HG03196 (cell line): ENCODE data around the gene MRPL23.

Source experiments
- ATAC-seq: cut with Tn5 transposase; IDR thresholded peaks from one replicate; pipeline ENCODE4 v1.9.1; 2021; ENCODE audit not compliant: unreplicated experiment

Gene MRPL23

GRCh38 chr11:1988667-1989317, 41.7 kb downstream of the MRPL23 start:
- ATAC-seq = no peak

- ATAC-seq = no peak
These were observed 42.8 kb downstream of the MRPL23 start for GRCh38 chr11:1989953-1990352.

DNA sequence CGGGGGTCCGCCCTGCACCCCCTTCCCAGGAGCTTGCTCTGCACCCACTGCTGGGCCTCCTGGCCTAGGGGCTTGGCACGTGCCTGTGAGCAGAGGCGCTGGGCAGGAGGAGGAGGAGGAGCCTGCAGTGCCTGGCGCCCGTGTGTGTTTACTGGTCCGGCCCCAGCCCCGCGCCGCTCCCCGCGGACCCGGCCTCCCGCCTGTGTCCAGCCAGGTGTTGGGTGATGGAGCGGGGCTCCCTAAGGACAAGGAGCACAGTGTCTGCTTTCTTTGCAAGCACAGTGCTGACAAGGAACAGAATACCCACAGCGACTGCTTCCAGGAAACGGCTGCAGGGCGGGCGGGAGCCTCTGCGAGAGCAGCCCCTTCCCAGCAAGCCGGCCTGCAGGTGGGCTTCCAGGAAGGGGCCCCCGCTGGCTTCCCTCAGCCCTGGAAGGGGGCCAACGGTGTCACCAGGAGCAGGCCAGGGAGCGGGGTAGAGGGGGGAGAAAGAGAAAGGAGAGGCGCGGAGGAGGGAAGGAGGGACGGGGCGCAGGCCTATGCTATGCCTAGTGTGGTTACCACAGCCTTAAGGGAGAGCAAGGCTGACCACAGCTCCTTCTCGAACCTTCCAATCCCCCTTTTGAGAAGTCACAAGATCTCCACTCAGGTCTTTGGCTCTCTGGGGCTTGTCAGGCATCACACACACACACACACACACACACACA, 43.9 kb downstream of the MRPL23 start:
- ATAC-seq = no peak

GRCh38 chr11:1992111-1992510, 45.0 kb downstream of the MRPL23 start:
- no peak for ATAC-seq

DNA sequence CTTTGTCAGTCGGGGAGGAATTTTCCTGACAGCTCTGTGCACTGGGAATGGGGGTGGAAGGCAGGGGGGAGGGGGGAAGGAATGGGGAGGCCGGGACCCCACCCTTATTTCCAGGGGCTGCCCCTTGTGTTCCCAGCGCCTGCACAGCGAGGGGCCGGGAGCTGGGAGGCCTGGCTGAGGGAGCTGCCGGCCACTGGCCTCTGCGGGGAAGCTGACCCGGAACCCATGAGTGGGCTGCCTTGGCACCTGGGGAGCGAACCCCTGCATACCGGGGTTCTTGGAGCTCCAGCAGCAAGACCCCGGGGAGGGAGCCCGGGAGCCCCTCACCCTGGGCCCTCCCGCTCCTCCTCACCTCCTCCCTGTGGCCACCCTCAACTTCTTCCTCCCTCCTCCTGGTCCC, 47.0 kb downstream of the MRPL23 start:
- ATAC-seq = no peak

DNA sequence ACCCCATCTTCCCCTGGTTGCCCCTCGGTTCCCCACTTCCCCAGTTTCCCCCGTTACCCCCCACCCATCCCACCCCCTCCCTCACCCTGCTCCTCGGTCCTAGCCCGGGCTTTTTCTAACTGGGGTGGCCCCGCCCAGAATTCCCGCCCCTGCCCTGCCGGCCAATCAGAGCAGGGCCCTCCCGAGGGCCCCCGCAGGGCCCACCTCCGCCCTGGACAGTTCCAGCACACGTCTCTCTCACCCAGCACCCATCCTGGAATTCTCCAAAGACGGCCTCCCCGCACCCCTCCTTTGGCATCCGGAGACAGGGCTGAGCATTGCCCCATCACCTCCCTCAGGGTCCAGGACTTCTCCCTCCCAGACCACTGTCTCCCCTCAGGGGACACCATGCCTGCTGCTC, 50.6 kb downstream of the MRPL23 start, which contains the start of gene H19:
Gene H19, minus strand, starts transcription at position 88 of the 400 bp plus-strand sequence.
- ATAC-seq = no peak

DNA sequence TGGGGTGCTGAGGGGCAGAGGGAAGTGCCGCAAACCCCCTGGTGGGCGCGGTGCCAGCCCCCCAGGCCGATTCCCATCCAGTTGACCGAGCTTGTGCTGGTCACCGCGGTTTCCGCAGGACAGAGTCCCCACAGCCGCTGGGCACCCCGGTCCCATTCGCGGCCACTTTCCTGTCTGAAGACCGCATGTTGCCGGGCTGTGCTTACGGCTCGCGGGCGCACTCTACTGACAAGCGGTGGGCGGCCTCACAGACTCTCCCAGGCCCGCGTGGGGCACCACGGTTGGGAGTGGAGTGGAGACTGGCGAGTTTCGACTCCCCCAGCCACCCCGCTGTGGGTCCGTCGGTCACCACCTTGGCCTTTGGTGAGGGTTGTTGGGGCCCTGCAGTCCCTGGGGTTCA, 51.2 kb downstream of the MRPL23 start:
- ATAC-seq = no peak

DNA sequence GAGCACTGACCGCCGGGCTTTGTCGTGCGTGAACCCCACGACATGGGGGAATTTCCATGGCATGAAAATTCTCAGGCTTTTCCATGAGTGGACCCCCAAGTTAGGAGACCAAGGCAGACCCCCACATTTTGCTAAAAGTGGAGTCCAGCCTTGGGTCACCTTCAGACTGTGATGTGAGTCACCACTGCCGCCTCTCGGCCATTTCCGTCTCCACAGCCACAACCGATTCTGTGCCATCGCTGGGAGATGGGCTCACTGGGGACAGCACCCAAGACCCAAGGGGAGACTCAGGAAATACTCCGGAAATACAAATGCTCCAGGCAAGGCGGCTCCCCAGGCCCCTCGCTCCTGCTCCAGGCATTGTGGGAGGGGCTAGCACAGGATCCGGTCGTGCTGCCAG, 51.7 kb downstream of the MRPL23 start:
- no peak for ATAC-seq

DNA sequence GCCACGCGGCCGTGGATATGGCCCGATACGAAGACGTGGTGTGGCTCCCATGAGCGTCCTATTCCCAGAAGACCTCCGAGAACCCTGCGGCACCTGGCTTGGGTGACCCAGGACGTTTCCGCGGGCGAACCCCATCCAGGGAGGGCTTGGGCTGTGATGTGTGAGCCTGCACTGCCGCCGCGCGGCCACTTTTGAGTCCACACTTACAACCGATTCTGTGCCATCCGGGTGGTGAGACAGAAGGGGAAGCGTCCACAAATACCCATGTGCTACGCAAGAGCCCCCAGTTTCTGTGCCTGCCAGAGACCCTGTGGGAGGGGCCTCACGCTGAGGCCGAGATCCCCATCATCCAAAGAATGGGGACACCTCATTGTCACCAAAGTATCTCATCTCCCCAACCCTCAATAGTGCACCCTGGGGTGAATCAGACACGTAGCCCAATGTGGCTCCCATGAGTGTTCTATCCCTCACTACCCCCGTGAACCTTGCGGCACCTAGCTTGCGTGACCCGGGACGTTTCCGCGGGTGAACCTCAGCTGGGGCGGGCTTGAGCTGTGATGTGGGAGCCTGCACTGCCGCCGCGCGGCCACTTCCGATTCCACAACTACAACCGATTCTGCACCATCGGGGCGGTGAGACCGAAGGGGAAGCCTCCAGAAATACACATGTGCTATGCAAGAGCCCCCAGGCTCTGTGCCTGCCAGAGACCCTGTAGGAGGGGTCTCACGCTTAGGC, 55.1 kb downstream of the MRPL23 start:
- no peak for ATAC-seq

DNA sequence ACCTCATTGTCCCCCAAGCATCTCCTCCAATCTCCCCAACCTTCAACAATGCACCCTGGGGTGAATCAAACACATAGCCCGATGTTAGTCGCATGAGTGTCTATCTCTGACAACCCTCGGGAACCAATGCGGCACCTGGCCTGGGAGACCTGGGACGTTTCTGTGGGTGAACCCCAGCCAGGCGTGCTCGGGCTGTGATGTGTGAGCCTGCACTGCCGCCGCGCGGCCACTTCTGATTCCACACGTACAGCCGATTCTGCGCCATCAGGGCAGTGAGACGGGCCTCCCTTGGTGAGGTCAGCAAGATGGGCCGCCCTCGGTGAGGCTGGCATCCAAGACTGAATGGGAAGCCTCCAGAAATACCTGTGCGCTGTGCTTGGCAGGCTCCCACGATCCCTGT, 55.7 kb downstream of the MRPL23 start:
- ATAC-seq = no peak

DNA sequence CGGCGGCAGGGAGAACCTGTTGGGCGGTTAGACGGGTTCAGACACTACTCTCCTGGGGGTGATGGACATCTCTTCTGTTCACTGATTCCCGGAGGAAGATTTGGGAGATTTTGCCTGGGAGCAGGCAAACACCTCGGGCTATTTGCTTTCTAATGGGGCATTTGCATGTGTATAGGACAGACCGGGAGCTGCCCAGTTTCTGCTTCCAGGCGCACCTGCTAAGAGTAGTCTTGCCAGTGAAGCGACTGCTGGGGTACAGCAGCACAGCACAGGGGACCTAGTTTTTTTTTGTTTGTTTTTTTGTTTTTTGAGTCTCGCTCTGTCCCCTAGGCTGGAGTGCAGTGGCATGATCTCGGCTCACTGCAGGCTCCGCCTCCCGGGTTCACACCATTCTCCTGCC, 57.3 kb downstream of the MRPL23 start:
- ATAC-seq = no peak
